K562 (cell line): ENCODE results near the gene PSMA8. TPM values are rescaled to one million over a fixed set of nuclear protein-coding genes. Genes with fewer than 3 reads are reported as not detected.

Experiments used
- ARNT ChIP-seq, 2 experiments: fragments of 450-650 bp; IDR thresholded peaks; 2 replicates each; pipeline ENCODE4 v1.6.1; 2016; ENCODE audit warnings: mild to moderate bottlenecking in 1 of 2
- BRD9 ChIP-seq: fragments of 450-650 bp; IDR thresholded peaks from 2 replicates; pipeline ENCODE4 v1.6.1; 2018; ENCODE audit warnings: low read depth; ENCODE audit not compliant: partially characterized antibody
- BRF2 ChIP-seq: IDR thresholded peaks from 3 replicates; pipeline ENCODE4 v1.6.1; 2011; ENCODE audit warnings: borderline replicate concordance, mild to moderate bottlenecking; ENCODE audit not compliant: insufficient read length, insufficient read depth
- FOXM1 ChIP-seq, 2 experiments: fragments of 450-650 bp in 1 of 2; sonication (generic) in 1 of 2; formaldehyde crosslinking in 1 of 2; IDR thresholded peaks; 2 replicates each; pipeline versions ENCODE4 v1.6.1 to v1.9.0; 2017 to 2022; ENCODE audit warnings: low read depth in 2 of 2, mild to moderate bottlenecking in 2 of 2, missing genetic modification reagents in 1 of 2, moderate library complexity in 1 of 2
- GTF2E2 ChIP-seq: fragments of 200-800 bp; sonication (Bioruptor generic); IDR thresholded peaks from 2 replicates; pipeline ENCODE4 v1.6.1; 2016; ENCODE audit warnings: missing genetic modification characterization, missing compliant biosample characterization
- HEY1 ChIP-seq: fragments of 250-450 bp; sonication (Bioruptor Pico); IDR thresholded peaks from 2 replicates; pipeline ENCODE4 v1.5.0; 2020; ENCODE audit warnings: mild to moderate bottlenecking, moderate library complexity, borderline replicate concordance
- HMG20A ChIP-seq: fragments of 450-650 bp; formaldehyde crosslinking; conservative IDR thresholded peaks from 2 replicates; pipeline ENCODE4 v1.4.0; 2020; ENCODE audit warnings: mild to moderate bottlenecking, mixed read lengths
- HMGXB4 ChIP-seq: sonication (generic); formaldehyde crosslinking; IDR thresholded peaks from 2 replicates; pipeline ENCODE4 v1.8.1; 2023; ENCODE audit warnings: mild to moderate bottlenecking, missing genetic modification reagents
- JUN ChIP-seq, 2 experiments: sonication (generic) in 1 of 2; formaldehyde crosslinking in 1 of 2; IDR thresholded peaks; 2 replicates each; pipeline versions ENCODE4 v1.6.1 to v1.8.0; 2012 to 2022; ENCODE audit warnings: borderline replicate concordance in 2 of 2, mild to moderate bottlenecking in 2 of 2, improper control_type of control experiment in 1 of 2, low read depth in 1 of 2, low read length in 1 of 2, missing genetic modification reagents in 1 of 2
- POLR3G ChIP-seq: IDR thresholded peaks from 2 replicates; pipeline ENCODE4 v1.6.1; 2011; ENCODE audit not compliant: insufficient read length, insufficient replicate concordance; ENCODE audit errors: extremely low read depth
- PTRF ChIP-seq: fragments of 450-650 bp; IDR thresholded peaks from 2 replicates; pipeline ENCODE4 v1.6.1; 2016; ENCODE audit warnings: mild to moderate bottlenecking, missing genetic modification characterization, missing compliant biosample characterization
- RBM15 ChIP-seq: fragments of 200-400 bp; formaldehyde crosslinking; IDR thresholded peaks from 2 replicates; pipeline ENCODE4 v1.6.1; 2018; ENCODE audit warnings: mild to moderate bottlenecking, low read length, moderate library complexity; ENCODE audit not compliant: insufficient read depth
- SMAD3 ChIP-seq: fragments of 450-650 bp; formaldehyde crosslinking; conservative IDR thresholded peaks from 2 replicates; pipeline ENCODE4 v1.4.0; 2020; ENCODE audit warnings: mild to moderate bottlenecking
- XRCC5 ChIP-seq: fragments of 200-400 bp; formaldehyde crosslinking; IDR thresholded peaks from 2 replicates; pipeline ENCODE4 v1.6.1; 2017; ENCODE audit warnings: low read depth, mild to moderate bottlenecking, low read length
- YY1 ChIP-seq, 3 experiments: IDR thresholded peaks; 2 replicates each; pipeline ENCODE4 v1.6.1; 2011; ENCODE audit warnings: low read length in 2 of 3, mild to moderate bottlenecking in 2 of 3, moderate library complexity in 2 of 3, borderline replicate concordance in 1 of 3, control low read depth in 1 of 3, low read depth in 1 of 3; ENCODE audit not compliant: insufficient read depth in 3 of 3, insufficient replicate concordance in 2 of 3, control insufficient read depth in 1 of 3, insufficient read length in 1 of 3; ENCODE audit errors: extremely low read depth in 1 of 3
- ZNF133 ChIP-seq: fragments of 250-450 bp; sonication (Bioruptor Pico); IDR thresholded peaks from 2 replicates; pipeline ENCODE4 v1.4.0; 2020; ENCODE audit warnings: mild to moderate bottlenecking
- ZNF212 ChIP-seq: fragments of 450-650 bp; formaldehyde crosslinking; IDR thresholded peaks from 2 replicates; pipeline ENCODE4 v1.4.0; 2020; ENCODE audit warnings: mild to moderate bottlenecking
- ZNF444 ChIP-seq: fragments of 250-450 bp; sonication (Bioruptor Pico); IDR thresholded peaks from 2 replicates; pipeline ENCODE4 v1.4.0; 2020; ENCODE audit warnings: mild to moderate bottlenecking, moderate library complexity
- polyA plus RNA-seq, 8 experiments: library from polyadenylated mRNA; depleted of rRNA in 4 of 8; stranded (reverse) in 5 of 8; unstranded in 3 of 8; fragments of >200 nt; fragmentation: Nextera tagmentation in 2 of 8; fragmentation: Illumina TruSeq in 1 of 8; extraction: Ambion mirVana in 2 of 8; extraction: Trizol in 1 of 8; gene quantifications; 2 replicates each; pipeline versions ENCODE4 v1.2.1 to v1.2.3, GENCODE V29; 2011 to 2014; ENCODE audit warnings: inconsistent platforms in 1 of 8, missing spikeins in 1 of 8
- total RNA-seq, 7 experiments: library from RNA; depleted of rRNA in 6 of 7; stranded (reverse); fragments of >200 nt in 6 of 7; fragmentation: Illumina TruSeq in 2 of 7; extraction: Trizol in 2 of 7; gene quantifications; 2 replicates each; pipeline versions ENCODE4 v1.2.1 to v1.2.3, GENCODE V29; 2011 to 2021; ENCODE audit warnings: low replicate concordance in 1 of 7

Gene PSMA8
- total and polyA plus RNA-seq, 9 of the 15 experiments (the other 6 are each of a cell fraction or from before 2014, with no cell fraction given): not detected

DNA sequence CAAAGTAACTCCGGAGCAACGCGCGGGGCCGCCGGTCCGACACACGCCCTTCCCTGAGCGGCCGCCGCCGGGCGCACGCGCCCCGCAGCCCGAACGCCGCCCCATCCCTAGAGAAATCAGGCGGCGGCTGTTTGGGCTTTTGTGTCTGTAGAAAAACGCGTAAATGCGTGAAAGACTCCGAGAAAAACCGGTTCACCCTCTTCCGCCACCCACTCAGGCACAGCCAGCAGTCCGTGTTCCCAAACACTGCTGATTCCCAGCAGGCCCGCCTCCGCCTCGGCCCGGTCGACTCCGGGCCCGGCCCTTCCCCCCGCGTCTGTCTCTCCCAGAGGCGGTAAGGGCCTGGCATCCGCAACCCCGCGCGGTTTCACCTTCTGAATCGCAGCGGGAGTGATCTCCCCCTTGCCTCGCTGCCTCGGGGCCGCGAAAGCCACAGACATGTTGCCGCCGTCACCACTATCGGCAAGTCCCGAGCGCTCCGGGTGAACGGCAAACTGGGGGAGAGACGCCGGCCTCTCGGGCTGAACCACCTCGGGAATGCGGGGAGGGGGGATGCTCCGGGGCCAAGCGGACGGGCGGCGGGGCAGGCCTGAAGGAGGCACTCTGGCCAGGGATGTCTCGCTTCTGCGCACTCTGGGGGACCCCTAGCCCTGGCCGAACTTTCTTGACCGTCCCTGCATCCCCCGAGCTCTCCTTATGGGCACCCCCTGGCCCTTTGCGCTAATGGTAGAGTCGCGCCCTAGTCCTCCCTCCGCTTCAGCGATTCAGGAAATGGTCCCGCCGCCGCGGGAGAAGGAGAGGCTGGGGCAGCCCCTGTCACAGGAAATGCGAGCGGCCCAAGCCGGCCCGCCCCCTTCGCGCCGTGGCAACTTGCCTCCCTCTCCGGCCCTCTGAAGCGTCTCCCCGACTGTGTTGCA, 43.3 kb upstream of the PSMA8 start, which contains the start of gene SS18 (continued):
- TF ChIP-seq POLR3G (no peak), HMG20A (CRISPR knock-in tag) (no peak; the same call in 1 of the 2 replicates), ZNF444 (CRISPR knock-in tag) (no peak), XRCC5 (no peak; the same call in 1 of the 2 replicates), BRF2 (no peak), HMGXB4 (CRISPR knock-in tag) (peak; percentile 19; the same call in 1 of the 2 replicates), SMAD3 (0 out of 2 replicates have a peak, but pooled peaks have one; percentile 29), ZNF133 (CRISPR knock-in tag) (no peak), HEY1 (CRISPR knock-in tag) (no peak), GTF2E2 (tag) (peak; percentile 93), JUN (IDR thresholded peaks at IDR 0.05; ENCODE audit: borderline replicate concordance, low read depth, low read length) (0 out of 2 replicates have a peak, but pooled peaks have one; percentile 4), JUN (CRISPR knock-in tag; IDR thresholded peaks at IDR 0.05; ENCODE audit: borderline replicate concordance) (no peak), BRD9 (no peak), PTRF (no peak), FOXM1 (IDR thresholded peaks at IDR 0.05; ENCODE audit: low read depth) (no peak), FOXM1 (CRISPR knock-in tag; IDR thresholded peaks at IDR 0.05; ENCODE audit: low read depth) (peak; percentile 59; the same call in 1 of the 2 replicates), YY1 (IDR thresholded peaks at IDR 0.05; ENCODE audit: borderline replicate concordance in 1 of 3, control insufficient read depth in 1 of 3, extremely low read depth in 1 of 3, insufficient read depth in 3 of 3, insufficient read length in 1 of 3, insufficient replicate concordance in 2 of 3, low read depth in 1 of 3, low read length in 2 of 3) (peak in 2 of 3 experiments; percentile 5 to 85), ARNT (IDR thresholded peaks at IDR 0.05) (no peak; a peak in 1 of 4 replicates), ZNF212 (CRISPR knock-in tag) (0 out of 2 replicates have a peak, but pooled peaks have one; percentile 53), RBM15 (no peak)
